ENCODE results near the gene RASSF5.

The RASSF5 gene

DNA sequence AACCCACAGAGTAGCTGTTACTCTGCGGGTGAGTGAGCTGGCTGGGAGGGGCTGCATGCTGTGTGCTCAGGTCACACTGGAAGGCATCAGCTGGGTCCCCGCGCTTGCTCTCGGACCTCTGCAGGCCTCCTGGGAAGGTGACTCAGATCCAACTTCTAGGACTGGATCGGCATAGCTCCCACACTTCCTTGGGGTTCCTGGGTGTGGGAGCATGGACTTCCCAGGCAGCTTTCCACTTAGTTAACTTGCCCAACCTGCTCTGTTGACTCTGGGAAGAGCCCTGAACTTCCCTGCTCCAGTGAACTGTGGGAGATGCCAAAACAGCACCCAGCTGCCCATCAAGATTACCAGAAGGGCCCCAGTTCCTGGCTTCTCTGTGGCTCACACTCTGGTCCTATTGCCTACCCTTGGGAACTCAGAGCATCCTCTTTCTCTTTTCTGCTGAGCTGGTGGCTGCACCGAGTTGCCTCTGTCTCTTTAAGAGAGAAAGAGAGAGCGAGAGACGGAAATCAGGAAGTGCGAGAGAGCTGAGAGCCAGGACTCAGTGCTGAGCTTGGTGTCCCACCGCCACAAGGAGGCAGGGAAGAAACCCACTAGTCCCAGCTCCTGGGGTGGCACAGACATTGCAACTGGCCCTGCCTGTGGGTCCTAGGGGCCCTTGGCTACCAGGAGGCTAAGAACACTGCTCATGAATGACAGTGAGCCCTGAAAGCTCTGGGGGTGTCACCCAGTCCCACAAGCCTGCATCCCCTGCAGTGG, 37.2 kb upstream of the RASSF5 start, which contains the start of gene IKBKE:
Gene IKBKE, plus strand, starts transcription at position 544 of the 759 bp plus-strand sequence. CDS start 2,752 bp downstream, outside the sequence.
- no peak for TF ChIP-seq CTCF (IDR thresholded peaks at IDR 0.05)
- DNase-seq (ENCODE audit: low spot score): no peak
- H3K27ac ChIP-seq: peak within 1 kb of the TSS; percentile 24 to 62
- peak within 1 kb of the TSS; percentile 80 for H3K4me3 ChIP-seq

- TF ChIP-seq CTCF (IDR thresholded peaks at IDR 0.05): no peak
- H3K4me3 ChIP-seq: peak overlapping the region; percentile 80
- DNase-seq (ENCODE audit: low spot score): no peak
- H3K27ac ChIP-seq: peak overlapping the region; percentile 24 to 62
Observed at GRCh38 chr1:206470692-206471414, 36.5 kb upstream of the RASSF5 start.

DNA sequence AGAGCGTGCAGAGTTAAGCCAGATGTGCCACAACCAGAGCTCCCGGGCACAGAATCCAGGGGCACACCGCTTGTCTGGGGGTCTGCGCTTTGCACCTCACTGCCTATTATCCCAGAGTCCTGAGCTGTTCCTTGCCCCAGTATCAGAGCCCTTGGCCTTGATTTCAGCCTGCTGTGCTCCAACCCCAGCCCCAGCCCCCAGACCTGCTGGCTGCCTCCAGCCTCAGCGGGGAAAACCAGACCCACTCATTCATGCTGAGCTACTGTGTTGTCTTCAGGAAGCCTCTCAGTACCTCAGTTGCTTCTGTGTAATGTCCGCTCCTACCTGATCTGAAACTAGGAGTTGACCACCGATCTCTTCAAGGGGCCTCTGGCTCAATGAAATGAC, 35.9 kb upstream of the RASSF5 start:
- Histone ChIP-seq H3K27ac (peak overlapping the region in 1 of 2 donors; percentile 62), H3K4me3 (peak overlapping the region; percentile 80)
- no peak for DNase-seq (ENCODE audit: low spot score)
- TF ChIP-seq CTCF (IDR thresholded peaks at IDR 0.05): no peak

DNA sequence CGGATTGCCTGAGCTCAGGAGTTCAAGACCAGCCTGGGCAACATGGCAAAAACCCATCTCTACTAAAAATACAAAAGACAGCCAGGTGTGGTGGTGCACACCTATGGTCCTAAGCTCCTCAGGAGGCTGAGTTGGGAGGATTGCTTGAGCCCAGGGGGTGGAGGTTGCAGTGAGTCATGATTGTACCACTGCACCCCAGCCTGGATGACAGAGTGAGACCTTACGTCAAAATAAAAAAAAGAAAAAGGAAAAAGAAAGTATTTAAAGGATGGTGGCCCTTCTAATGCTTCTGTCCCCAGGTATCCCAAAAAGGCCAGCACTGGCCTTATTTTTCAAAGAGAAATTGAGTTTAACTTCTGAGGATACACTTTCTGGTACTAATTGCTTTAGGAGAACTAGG, 35.3 kb upstream of the RASSF5 start:
- H3K27ac ChIP-seq: no peak overlapping the region
- no peak for DNase-seq (ENCODE audit: low spot score)
- TF ChIP-seq CTCF (IDR thresholded peaks at IDR 0.05): no peak
- H3K4me3 ChIP-seq: no peak overlapping the region

DNA sequence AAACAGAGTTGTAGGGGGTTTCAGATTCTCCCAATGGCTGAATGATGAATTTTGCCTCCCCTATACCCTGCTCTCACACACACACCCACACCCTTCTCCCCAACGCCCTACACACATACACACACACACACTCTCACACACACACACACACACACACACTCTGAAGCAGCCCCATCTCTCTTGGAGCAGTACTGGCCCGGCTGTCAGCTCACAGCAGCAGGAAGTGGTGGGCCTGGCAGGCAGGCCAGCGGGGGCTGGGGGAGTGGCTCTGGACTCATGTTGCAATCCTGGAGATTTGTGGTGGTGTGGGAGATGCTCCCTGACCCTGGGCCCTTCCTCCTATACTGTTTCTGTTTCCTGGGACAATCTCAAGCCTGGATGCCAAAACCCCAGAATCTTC, 34.9 kb upstream of the RASSF5 start:
- no peak for DNase-seq (ENCODE audit: low spot score)

GRCh38 chr1:206472886-206473285, 34.4 kb upstream of the RASSF5 start:
- TF ChIP-seq CTCF (IDR thresholded peaks at IDR 0.05): no peak
- peak overlapping the region in 1 of 2 donors; percentile 1 for H3K27ac ChIP-seq
- no peak overlapping the region for H3K4me3 ChIP-seq
- no peak for DNase-seq (ENCODE audit: low spot score)

More for the DNA sequence above, 34.9 kb upstream of the RASSF5 start:
- TF ChIP-seq CTCF (IDR thresholded peaks at IDR 0.05): no peak
- Histone ChIP-seq H3K4me3 (no peak overlapping the region), H3K27ac (peak overlapping the region in 1 of 2 donors; percentile 1)
